Activated T-helper 9 cell treated with anti-CD3 and anti-CD28 coated beads, Interleukin-2, amount 50 U/mL, for 16 hours (primary cell): ENCODE data around the gene LRP1B.

Experiments used
- DNase-seq: peaks from one replicate; pipeline ENCODE4 v3.0.0-alpha.2; 2020; ENCODE audit warnings: low read depth

Gene LRP1B

GRCh38 chr2:141515931-141516330 is 614.9 kb downstream of the LRP1B start:
- DNase-seq, result no peak

DNA sequence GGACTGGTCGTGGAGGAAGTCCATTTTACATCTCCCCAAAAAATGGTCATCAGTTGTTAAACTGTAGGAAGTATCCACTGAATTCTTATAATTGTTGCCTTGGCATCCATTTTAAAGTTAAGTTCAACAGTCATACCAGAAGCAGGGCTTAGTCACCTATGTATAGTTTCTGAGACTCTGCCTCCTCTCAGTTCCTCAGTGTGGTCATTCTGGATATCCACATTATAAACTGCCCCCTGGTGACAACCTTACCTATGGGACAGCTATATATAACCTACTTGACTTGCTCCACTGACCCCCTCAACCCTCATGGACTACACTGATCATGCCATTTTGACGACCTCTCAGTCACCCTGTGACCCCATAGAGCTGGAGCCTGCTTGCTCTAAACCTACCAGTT is 617.0 kb downstream of the LRP1B start:
- no peak for DNase-seq

- DNase-seq, result no peak
Observed at GRCh38 chr2:141508806-141509595, 621.8 kb downstream of the LRP1B start.

- DNase-seq, result no peak
Observed at GRCh38 chr2:141508086-141508752, 622.6 kb downstream of the LRP1B start.

DNA sequence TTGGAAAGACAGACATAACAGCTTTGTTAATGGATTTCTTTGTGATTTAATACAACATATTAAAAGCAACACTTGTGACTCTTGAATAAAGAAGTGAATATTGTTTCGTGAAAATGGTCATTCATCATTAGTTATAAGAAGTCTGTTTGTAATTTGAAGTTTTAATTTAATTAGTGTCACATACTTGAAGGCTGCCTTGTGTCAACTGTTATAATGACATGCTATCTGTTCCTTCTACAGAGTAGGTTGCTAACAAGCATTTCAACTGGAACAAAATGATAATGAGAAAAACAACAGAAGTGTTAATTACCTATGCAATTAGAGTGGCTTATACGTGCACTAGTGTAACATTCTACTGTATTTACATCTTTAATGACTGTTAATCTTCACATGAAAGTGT is 624.7 kb downstream of the LRP1B start:
- DNase-seq, result no peak

DNA sequence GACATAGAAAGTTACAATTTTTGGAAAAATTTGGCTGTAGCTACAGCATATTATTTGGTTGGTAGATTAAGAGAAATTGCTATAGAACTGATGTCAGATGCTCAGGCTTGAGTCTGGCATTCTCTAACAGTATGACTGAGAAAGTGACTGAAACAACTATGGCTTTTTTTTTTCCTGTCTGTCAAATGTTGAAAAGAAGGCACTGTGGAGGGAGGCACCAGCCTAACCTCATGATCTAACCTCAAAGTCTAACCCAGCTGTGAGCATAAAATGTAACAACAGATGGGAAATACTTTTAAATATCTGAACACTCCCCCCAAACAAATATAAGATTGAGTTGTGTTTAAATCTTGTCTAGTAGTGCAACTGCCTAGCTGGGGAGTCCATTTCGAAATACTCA is 629.1 kb downstream of the LRP1B start:
- DNase-seq, result no peak

GRCh38 chr2:141499123-141499522 is 631.7 kb downstream of the LRP1B start:
- no peak for DNase-seq

GRCh38 chr2:141498561-141498960 is 632.3 kb downstream of the LRP1B start:
- DNase-seq, result no peak

DNA sequence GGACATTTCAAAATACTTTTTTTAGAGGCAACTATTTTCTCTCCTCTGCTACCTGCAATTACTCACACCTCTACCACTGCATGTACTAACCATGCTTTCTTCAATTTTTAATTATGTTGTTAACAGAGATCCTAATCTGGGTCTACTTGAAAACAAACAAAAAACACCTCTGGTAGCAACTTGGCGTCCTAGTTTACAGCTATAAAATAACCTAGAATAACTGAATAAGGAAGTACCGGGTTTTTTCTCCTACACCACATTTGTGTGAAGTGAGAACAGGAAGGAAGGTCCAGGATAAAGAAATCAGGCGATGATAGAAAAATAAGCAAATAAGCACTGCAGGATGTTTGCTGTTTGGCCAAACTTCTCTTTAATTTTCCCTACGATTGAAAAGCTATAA is 633.5 kb downstream of the LRP1B start:
- DNase-seq, result no peak

GRCh38 chr2:141496810-141497209 is 634.0 kb downstream of the LRP1B start:
- DNase-seq, result no peak

DNA sequence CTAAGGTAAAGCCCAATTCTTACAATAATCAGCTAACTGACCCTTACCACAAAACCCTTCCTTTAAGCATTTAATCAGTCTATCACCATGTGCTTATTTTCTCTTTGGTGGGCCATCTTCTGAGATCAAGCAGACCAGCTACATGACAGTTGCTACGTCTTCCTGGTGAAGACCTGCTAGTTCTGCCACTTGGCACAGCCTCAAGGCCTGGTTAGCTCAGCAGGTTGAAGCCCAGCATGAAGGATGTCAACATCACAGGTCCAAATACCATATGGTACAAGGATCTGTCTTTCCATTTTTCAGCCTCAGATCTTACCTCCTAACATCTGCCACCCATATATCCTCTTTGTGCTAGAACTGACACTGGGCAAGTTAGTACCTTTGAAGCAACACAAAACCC is 636.9 kb downstream of the LRP1B start:
- DNase-seq, result no peak

DNA sequence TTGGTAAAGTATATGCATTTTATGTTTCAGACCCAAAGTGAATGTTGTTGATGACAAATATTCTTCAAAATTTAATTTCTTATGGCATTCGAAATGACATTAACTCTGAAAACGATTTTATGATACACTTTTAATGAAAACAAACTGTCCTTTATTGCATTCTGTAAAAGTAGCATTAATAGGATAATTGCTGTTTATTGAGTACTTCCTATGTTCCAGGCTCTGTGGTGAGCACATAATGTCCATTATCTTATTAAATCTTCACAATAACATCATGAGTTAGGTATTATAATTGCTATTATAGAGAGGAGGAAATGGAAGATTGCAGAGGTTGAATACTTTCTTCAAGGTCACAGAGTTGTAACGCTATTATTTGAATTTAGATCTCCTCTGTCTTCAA is 638.0 kb downstream of the LRP1B start:
- no peak for DNase-seq

DNA sequence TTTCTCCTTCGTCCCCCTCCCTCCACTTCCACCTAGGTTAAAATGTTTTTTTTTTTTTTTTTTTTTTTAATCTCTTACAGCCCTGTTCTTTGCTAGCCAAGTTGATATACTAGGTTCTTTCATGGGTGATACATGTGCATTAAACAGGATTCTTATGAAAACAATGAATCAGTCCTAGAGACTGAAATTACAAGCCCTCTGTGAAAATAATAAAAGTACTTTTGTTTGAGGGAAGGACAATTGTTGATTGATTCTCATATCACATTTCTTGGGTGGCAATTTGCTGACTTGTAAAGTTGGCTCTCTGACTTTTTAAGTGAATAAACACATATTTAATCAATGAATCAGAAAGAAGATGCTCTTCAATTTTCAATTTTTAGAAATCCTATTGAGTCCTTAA is 639.9 kb downstream of the LRP1B start:
- DNase-seq, result no peak

DNA sequence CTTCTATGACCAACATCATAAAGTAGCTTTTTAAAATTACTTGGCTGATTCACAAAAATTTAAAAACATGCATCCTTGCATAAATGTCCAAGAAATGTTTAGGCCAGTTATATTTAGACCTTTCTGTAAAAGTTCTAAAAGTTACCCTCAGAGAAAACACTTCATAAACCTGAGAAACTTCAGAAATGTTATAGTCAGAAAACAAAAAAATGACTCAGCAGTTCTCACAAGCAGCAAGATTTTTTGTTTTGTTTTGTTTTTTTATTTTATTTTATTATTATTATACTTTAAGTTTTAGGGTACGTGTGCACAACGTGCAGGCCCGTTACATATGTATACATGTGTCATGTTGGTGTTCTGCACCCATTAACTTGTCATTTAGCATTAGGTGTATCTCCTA is 648.1 kb downstream of the LRP1B start:
- no peak for DNase-seq

- no peak for DNase-seq
Observed at GRCh38 chr2:141475801-141476200, 655.0 kb downstream of the LRP1B start.

- no peak for DNase-seq
Observed at GRCh38 chr2:141468761-141469160, 662.1 kb downstream of the LRP1B start.

DNA sequence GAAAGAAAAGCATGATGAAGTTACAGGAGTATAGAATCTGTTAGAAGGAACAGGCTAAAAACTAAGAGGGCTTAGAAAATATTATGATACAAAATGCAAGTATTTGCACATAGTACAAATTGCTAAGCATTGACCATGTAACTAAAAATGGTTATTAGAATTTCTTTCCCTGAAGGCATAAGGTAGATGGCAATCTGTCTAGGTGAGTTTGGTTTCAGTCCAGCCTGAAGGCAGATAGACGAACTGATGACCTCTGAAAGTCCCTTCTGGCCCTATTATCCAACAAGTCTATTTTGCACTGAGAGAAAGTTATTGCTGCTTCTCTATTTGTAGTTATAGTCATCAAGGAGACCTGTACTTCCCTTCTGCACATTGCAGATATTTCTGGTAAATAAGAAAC is 663.5 kb downstream of the LRP1B start:
- DNase-seq, result no peak

GRCh38 chr2:141464995-141465394 is 665.8 kb downstream of the LRP1B start:
- no peak for DNase-seq

- no peak for DNase-seq
Observed at GRCh38 chr2:141458351-141458750, 672.5 kb downstream of the LRP1B start.

DNA sequence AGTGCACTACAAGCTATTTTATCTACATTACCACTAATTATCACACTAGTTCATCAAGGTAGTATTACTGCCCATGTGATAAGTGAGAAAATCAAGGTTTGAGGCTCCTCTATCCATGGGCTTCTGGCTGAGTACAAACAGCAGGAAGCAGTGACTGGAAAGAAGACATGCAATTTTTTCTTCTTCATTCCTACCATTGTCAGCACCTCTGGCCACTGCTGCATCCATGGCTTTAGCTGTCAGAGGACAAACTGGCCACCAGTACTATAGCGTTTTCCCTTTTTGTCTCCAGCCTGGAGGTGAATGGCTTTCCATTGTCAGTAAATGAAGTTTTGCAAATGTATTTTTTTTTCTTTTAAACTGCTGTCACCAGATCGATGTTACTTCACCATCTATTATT is 674.9 kb downstream of the LRP1B start:
- DNase-seq, result no peak

DNA sequence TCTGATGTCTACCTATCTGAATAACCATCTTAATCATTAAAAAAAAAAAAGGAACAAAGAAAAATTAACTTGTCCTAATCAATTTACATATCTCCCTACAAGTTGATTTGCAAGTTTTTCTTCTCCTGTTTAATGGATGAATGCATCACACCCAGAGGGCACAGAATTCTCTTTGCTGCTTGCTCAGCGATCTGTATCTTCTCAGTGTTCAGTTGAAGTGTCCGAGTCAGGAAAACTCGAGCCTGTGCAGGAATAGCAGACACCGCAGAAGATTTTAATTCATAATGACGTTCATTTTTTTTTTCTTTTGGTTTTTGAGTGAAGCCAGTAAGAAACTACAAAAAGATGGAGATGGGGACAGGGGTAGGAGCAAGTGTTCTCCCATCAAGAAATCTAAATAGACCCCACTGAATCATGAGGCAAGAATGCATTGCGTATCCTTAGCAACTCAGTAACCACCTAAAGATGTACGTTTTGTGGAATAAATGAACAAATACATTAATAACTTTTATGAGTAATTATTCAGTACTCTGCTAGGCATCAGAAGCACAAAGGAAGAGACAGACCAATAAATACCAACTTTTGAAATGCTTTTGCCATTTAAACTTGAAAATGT is 675.5 kb downstream of the LRP1B start:
- DNase-seq, result no peak

GRCh38 chr2:141440072-141440635 is 690.7 kb downstream of the LRP1B start:
- DNase-seq, result no peak

DNA sequence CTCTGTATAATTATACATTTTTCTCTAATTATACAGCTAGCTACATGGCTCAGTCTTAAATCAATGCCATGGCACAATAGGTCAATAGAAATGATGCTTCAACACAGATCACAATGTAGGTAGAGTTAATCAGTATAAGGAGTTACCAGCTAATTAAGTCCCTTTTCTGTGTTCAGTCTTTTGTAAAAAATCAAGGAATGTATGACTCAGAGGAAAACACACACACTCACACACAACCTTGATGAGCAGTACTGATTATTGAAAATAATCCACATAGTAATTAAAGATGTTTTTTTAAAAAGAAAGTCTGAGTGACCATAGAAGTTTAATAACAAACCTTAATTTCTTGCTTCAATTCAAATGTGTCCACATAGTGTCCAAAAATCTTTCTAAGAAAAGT is 691.3 kb downstream of the LRP1B start:
- DNase-seq, result no peak
